Activated B cell treated with CpG ODN at 0.5 μM for 24 hours (primary cell): ENCODE measurements around the gene OR10H2. TPM values are rescaled to one million over a fixed set of nuclear protein-coding genes. Genes with fewer than 3 reads are reported as not detected.

Experiments used
- ATAC-seq: fragments of 200-7000 bp; cut with Tn5 transposase; one replicate; pipeline ENCODE4 v1.10.0; 2021; ENCODE audit warnings: low read depth, mild to moderate bottlenecking, moderate library complexity
- CTCF ChIA-PET: fragments of 350-600 bp; sonication (Branson Sonifier 250); formaldehyde crosslinking; loops from one replicate; lab custom pipeline; 2021; ENCODE audit warnings: antibody characterized with exemption; lab: Charles Lee
- POLR2A ChIA-PET: fragments of 350-600 bp; sonication (Branson Sonifier 250); formaldehyde crosslinking; loops from one replicate; lab custom pipeline; 2021; ENCODE audit warnings: antibody characterized with exemption; lab: Charles Lee
- DNase-seq: peaks from one replicate; pipeline ENCODE4 v3.0.0; 2022
- H3K27ac Mint-ChIP-seq: one replicate; pipeline ENCODE4 v1.8.0; 2020; ENCODE audit warnings: mixed read lengths
- H3K27me3 Mint-ChIP-seq: one replicate; pipeline ENCODE4 v1.8.0; 2021; ENCODE audit warnings: mixed read lengths
- H3K36me3 Mint-ChIP-seq: one replicate; pipeline ENCODE4 v1.8.0; 2021; ENCODE audit warnings: low read depth, mixed read lengths
- H3K4me1 Mint-ChIP-seq: one replicate; pipeline ENCODE4 v1.8.0; 2021; ENCODE audit warnings: mixed read lengths
- H3K4me3 Mint-ChIP-seq: one replicate; pipeline ENCODE4 v1.8.0; 2020; ENCODE audit warnings: mild to moderate bottlenecking, mixed read lengths
- H3K9me3 Mint-ChIP-seq: one replicate; pipeline ENCODE4 v1.8.0; 2020; ENCODE audit warnings: mixed read lengths
- CTCF ChIP-seq: fragments of 200-600 bp; IDR thresholded peaks from one replicate; pipeline ENCODE4 v1.8.0; 2022; ENCODE audit warnings: antibody characterized with exemption, mild to moderate bottlenecking
- intact Hi-C: fragments of 100-400 bp; cut with micrococcal nuclease; formaldehyde crosslinking; loops from one replicate; pipeline ENCODE4 v1.15.1; 2024
- total RNA-seq: library from RNA; stranded (reverse); gene quantifications from 2 replicates; pipeline ENCODE4 v1.2.3, GENCODE V29; 2022

OR10H2 gene
- total RNA-seq, 1 donor from 2014 or later: not detected

- ChIA-PET CTCF (no interaction called here), POLR2A (no interaction called here)
- Mint-ChIP-seq H3K36me3 (no peaks in the 10 kb centered on the region), H3K27ac (no peak overlapping the region), H3K4me1 (no peaks in the 10 kb centered on the region), H3K4me3 (no peak overlapping the region), H3K27me3 (peaks cover 24% of the 10 kb centered on the region), H3K9me3 (no peaks in the 10 kb centered on the region)
- DNase-seq (no peak), ATAC-seq (no peak)
- no peak for TF ChIP-seq CTCF
- intact Hi-C loops: no loop called here
Observed at GRCh38 chr19:15732388-15732787, 4.6 kb downstream of the OR10H2 start.

- ChIA-PET CTCF (no interaction called here), POLR2A (no interaction called here)
- intact Hi-C loops: no loop called here
- TF ChIP-seq CTCF: no peak
- H3K36me3 Mint-ChIP-seq: no peaks in the 10 kb centered on the region
- DNase-seq: no peak
- no peaks in the 10 kb centered on the region for H3K9me3 Mint-ChIP-seq
- peaks cover 20% of the 10 kb centered on the region for H3K27me3 Mint-ChIP-seq
- no peak overlapping the region for H3K27ac Mint-ChIP-seq
- H3K4me3 Mint-ChIP-seq: no peak overlapping the region
- H3K4me1 Mint-ChIP-seq: no peaks in the 10 kb centered on the region
- ATAC-seq: no peak
Observed at GRCh38 chr19:15733895-15734294, 6.1 kb downstream of the OR10H2 start.

DNA sequence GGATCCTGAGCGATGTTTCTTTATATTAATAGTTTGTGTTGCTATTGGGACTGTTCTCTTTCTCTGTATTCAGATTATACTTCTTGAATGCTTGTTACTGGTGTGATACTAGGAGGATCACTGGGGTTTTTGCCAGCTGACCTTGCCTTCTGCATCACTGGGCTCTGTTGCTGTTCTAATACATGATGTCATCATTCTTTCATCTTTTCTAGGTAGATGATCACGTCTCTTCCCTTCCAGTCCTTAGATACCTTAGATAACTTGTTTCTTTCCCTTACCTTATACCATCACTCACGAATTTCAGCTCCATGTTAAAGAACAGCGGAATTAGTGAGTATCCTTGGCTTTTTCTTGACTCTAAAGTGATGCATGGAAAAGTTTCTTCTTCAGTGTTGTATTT is 9.9 kb downstream of the OR10H2 start, which contains the start of gene OR10H3:
TSS of gene OR10H3 (plus strand) at position 264 of the 400 bp plus-strand sequence. CDS start 3,408 bp downstream, outside the sequence.
- H3K27me3 Mint-ChIP-seq: peaks cover 20% of the 10 kb centered on the region
- H3K27ac Mint-ChIP-seq: no peak within 1 kb of the TSS
- CTCF ChIA-PET: no interaction called here
- H3K9me3 Mint-ChIP-seq: peaks cover 9% of the 10 kb centered on the region
- intact Hi-C loops: no loop called here
- H3K4me1 Mint-ChIP-seq: no peaks in the 10 kb centered on the region
- ATAC-seq: no peak
- H3K36me3 Mint-ChIP-seq: no peaks in the 10 kb centered on the region
- TF ChIP-seq CTCF: no peak
- POLR2A ChIA-PET: no interaction called here
- no peak for DNase-seq
- no peak within 1 kb of the TSS for H3K4me3 Mint-ChIP-seq

DNA sequence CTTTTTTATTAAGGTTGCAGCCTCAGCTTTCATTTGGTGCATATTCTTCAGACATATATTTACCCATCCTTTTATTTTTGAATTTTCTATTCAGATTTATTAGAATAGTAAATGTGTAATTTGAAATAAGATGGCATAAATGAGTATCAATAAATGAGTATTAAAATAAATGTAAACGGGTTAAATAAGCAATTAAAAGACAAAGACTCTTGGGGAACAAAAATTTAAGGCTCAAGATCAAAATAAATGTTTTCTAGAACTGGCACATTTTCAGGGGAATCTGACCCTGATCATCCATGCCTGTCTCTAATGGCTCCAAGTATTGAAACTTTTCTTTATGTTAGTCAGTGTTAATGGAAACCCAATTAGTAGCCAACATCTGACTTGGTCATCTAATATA is 13.0 kb downstream of the OR10H2 start:
- ChIA-PET POLR2A (no interaction called here), CTCF (no interaction called here)
- Mint-ChIP-seq H3K4me1 (no peaks in the 10 kb centered on the region), H3K36me3 (no peaks in the 10 kb centered on the region), H3K27me3 (peaks cover 24% of the 10 kb centered on the region), H3K27ac (no peak overlapping the region), H3K4me3 (no peak overlapping the region), H3K9me3 (peaks cover 9% of the 10 kb centered on the region)
- no peak for TF ChIP-seq CTCF
- ATAC-seq (no peak), DNase-seq (no peak)
- intact Hi-C loops: no loop called here

GRCh38 chr19:15748239-15748638 is 20.4 kb downstream of the OR10H2 start:
- H3K4me3 Mint-ChIP-seq: no peak overlapping the region
- POLR2A ChIA-PET: no interaction called here
- no peak overlapping the region for H3K27ac Mint-ChIP-seq
- intact Hi-C loops: no loop called here
- H3K36me3 Mint-ChIP-seq: no peaks in the 10 kb centered on the region
- H3K9me3 Mint-ChIP-seq: no peaks in the 10 kb centered on the region
- CTCF ChIA-PET: no interaction called here
- DNase-seq (no peak), ATAC-seq (no peak)
- no peaks in the 10 kb centered on the region for H3K4me1 Mint-ChIP-seq
- TF ChIP-seq CTCF: no peak
- H3K27me3 Mint-ChIP-seq: peaks cover 41% of the 10 kb centered on the region
